Glomerular endothelial cell (primary cell): ENCODE data around the gene BCORL1. TPM values are rescaled to one million over a fixed set of nuclear protein-coding genes. Genes with fewer than 3 reads are reported as not detected.

Experiments
- DNase-seq: peaks from one replicate; pipeline ENCODE4 v3.0.0-alpha.2; 2011; ENCODE audit warnings: low read depth, low spot score; ENCODE audit errors: extremely low read depth
- total RNA-seq: library from RNA; depleted of rRNA; stranded (reverse); fragments of >200 nt; gene quantifications from 2 replicates; pipeline ENCODE4 v1.2.3, GENCODE V29; 2015

BCORL1 gene
- total RNA-seq, 1 donor from 2014 or later = 12.4 TPM

DNA sequence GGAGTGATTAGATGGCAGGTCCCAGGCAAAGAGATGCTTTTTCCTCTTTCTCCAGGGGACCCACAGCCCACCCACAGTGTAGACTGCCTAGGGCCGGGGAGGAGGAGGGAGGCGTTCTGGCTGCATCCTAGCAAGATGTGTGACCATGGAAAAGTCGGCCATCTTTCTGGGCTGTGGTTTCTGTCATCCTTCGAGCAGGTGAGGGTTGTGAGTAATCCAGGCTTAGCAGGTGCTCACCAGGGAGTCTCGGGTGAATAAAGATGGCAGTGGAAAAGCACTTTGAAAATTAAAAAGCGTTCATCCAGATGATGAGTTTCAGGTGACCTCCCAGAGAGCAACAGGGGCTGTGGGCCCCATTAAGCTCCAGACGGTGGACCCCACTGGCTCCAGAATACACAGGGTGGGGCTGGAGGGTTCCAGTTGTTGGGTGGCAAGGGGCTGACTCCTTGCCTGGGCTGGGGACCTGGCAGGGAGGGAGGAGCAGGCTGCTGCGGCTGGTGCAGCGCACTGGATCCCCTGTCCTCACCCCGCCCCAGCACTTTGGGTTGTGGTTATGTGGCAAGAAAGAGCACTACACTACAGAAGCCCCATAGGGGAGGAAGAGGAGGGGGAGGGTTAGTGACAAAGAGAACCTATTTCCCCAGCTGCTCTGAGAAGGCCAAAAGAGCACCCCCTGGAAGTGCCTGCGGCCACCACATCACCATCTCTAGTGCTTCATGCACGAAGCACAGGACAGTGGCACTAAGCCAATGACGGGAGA is 104.2 kb downstream of the BCORL1 start:
- DNase-seq = no peak

DNA sequence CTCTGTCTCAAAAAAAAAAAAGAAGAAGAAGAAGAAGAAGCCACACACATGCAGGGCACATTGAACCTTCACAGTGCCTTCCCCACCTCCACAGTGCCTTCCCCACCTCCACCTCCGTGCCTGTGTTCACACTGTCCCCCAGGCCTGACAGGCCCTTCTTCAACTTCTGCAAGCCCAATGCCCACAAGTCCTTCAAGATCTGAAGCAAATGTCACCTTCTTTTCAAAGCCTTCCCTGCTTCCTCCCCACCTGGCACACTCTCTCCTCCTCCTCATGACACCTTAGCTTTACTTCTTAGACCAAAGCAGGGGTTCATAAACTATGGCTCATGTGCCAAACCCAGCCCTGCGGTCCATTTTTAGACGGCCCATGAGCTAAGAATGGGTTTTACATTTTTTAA is 107.9 kb downstream of the BCORL1 start:
- no peak for DNase-seq

DNA sequence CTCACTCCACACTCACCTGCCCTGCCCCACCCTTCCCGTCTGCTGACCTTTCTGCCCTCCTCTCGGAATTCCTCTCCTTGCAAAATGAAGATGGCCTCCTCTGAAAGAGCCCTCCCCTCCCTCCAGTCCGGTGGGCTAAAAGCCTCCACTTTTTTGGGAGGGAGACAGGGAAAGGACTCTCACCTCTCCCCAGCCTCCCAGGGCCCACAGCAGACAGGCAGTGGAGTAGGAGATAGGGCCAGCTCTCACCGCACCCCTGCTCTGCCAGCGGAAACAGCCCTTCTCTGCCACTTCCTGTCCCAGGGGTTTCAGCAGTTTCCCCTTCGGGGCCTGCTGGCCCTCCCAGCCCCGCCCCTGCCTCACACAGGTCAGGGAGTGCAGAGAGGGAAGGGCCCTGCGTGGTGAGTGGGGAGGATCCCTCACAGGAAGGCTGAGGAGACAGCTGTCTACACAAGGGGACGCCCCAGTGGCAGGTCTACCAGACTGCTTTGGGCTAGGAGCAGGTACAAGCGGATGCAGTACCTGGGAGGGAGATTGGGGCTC is 109.6 kb downstream of the BCORL1 start:
- DNase-seq = no peak

DNA sequence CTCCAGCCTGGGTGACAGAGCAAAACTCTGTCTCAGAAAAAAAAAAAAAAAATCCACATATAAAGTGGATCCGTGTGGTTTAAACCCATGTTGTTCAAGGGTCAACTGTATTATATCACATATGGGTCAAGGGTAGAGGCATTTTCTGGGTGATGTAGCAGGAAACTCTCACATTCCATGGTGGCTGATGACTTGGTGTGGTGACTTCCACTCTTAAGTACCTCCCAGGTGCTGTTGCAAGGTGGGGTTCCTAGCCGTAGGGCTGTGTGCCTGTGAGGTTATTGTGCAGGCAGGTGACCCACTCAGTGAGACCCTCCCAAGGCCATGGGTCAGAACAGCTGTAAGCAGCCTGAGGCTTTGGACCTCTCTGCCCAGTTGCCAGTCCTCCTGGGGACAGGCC is 110.8 kb downstream of the BCORL1 start:
- DNase-seq = no peak

DNA sequence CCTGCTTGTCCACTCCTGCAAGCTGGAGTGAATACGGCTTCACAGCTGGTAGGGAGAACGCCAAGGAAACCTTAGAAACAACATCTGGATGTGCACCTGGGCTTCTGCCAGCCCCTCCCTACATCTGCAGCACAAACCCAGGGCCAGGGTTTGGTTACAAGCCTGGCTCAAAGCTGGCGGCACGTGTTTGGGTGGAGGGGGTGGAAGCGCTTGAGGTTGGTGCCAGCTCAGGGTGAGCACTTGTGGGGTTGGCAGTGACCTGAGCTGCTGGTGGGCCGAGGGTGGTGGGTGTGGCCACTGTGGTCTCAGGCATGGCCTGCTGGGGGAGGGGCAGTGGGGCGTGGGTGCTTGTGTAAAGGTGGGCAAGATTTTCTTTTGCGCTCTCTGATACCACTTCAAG is 112.3 kb downstream of the BCORL1 start:
- no peak for DNase-seq

DNA sequence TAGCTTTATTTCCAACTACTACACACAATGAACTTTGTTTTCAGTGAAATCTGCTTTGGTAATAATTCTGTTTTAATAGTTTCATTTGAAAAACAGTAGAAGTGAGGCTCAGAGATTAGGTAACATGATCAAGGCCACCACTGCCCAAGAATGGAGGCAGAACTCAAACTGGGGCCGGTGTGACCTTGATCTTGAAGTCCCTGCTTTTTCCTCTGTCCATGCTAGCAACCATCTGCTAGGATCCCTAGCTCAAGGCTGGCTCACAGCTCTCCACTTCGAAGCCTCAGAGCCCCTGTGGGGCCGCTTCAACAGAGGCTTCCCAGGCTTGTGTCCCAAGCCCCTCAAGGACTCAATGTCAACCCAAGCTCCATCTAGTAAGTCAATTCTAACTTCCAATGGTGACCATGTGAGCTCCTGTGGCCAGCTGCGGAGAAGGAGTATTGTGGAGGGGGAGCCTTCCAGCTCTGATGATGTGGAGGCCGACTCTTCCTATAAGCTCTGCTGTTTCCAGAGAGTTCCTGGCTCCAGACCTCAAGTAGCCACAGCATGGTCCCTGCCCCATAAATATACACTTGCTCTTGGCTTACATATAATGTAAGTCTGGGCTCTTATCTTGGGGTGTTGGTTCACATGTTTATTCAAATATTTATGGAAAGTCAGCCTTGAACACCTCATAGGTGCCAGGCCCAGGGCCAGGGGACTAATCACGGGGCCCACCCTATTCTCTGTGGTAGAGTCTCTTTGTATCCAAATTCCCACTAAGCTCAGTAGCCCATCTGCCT is 113.0 kb downstream of the BCORL1 start:
- no peak for DNase-seq

DNA sequence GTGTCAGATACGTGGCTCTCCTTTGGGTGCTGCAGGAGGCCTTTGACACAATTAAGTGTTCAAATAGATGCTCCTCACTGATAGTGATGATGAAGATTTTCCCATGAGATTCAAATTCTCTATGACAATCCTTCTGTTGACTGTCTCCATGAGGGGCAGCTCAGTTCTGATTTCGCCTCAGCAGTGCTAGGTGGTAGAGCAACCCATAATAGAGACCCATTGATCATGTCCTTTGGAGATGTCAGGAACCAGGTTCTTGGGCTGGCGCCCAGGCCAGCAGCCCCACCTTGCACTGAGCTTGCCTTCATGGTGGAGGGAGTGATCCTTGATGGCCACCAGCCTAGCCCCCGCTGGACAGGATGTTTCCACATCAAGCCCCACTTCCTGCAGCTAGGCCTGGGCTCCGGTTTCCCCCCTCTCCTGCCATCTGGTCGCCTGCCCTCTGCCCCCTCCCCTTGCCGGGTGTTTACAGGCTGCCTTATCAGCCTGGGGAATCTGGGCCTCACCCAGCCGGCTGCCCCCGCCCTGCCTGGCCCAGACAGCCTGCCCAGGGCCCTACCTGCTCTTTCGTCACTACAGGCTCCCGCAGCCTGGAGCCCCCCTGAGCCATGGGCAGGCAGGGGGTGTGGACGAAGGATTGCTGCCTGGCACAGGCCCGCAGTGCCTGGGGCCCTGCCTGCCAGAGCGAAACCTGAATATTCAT is 115.2 kb downstream of the BCORL1 start:
- no peak for DNase-seq

DNA sequence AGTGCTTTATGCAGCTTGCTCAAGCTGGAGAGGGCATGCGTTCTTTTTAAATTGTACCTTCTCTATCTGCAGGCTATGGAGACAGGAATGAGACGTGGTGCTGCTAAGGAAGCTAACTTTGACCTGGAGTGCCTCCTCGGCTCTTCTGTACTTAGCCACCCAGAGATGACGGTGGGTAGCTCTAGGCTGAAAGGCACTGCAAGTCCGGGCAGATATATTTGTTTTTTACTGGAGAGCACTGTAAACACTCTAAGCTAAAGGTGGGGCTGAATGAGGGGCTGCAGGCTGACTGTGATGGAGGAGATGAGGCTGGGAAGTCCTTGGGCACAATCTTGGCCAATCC is 115.7 kb downstream of the BCORL1 start:
- no peak for DNase-seq

DNA sequence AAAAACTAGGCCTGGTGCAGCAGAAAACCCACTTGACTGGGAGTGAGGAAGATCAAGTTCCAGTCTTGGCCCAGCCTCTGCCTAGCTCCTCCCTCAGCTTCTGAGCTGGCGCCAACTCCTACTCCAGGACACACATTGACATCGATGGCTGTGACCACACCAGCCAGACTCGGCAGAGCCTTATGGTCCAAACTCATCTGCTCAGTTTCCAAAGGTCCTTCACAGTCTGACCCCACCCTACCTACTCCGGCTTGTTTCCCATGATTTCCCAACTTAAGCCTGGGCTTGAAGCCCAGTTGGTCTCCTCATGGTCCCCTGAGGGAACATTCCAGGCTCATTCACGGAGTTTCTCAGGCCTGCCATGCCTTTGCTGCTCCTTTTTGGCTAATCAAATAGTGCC is 117.7 kb downstream of the BCORL1 start:
- DNase-seq = no peak

DNA sequence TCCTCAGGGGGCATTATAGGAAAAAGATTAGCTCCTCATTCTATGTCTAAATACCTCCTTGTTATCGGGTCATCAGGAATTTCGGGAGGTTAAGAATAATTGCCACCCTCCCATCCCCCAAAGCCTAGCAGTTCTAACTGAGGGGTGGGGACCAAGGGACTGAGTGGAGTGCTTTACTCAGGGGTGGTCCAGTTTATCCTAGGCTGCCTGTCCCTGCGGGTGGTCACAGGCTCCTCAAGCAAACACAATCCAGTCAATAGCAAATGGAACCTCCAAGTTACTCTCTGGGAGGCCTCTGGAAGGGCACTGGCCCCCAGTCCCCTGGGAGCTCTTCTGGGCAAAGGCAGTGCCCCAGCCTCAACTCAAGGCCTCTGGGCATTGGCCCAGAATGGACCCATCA is 121.2 kb downstream of the BCORL1 start:
- DNase-seq = no peak

DNA sequence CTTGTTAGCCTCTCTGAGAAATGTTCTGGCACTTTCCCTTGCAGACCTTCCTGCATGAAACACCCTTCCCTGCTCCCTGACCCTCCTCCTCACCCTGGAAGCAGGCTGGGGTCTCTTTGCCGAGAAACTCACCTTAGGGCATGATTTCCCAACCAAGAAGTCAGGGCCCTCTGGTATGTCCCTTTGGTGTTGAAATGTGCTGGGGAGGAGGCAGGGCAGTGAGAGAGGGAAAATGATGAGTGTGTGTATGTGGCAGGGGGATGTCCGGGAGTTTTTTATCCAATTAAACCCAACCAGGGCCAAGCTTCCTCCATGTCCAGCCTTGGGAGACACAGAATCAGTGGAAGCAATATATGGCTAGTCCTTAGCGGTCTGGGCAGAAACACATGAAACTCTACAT is 122.8 kb downstream of the BCORL1 start:
- DNase-seq = no peak

DNA sequence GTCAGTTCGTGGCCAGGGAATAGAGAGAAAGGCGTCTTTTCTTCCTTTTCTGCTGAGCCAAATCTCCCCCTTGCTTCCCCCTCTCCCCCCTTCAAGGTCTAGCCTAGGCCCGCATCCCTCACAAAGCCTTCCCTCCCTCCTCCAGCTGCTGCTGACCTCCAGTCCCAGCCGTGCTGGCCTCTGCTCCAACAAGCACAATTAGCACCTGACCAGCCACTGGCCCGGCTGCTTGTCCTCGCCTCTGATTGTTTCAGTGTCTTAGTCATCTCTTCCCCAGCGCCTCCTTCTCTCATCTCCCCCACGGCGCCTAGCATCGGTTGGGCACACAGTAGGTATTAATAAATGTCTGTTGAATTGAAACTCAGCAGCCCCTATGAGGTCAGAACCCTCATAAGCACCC is 123.6 kb downstream of the BCORL1 start:
- no peak for DNase-seq

Other genes starting within 250 kb of the BCORL1 start
- gene XPNPEP2, start 243.7 kb upstream of the BCORL1 start, total RNA-seq = not detected in 2 replicates
- not detected in 2 replicates for gene SASH3, start 202.7 kb upstream of the BCORL1 start, total RNA-seq
- 42.5 TPM in 2 replicates for gene ZDHHC9, start 138.7 kb upstream of the BCORL1 start, total RNA-seq
- 18.8 and 21.7 TPM in 2 replicates for gene UTP14A, start 76.5 kb upstream of the BCORL1 start, total RNA-seq
- gene ELF4, start 127.9 kb downstream of the BCORL1 start, total RNA-seq = 27.4 and 29.9 TPM in 2 replicates
- 16.4 and 16.9 TPM in 2 replicates for gene AIFM1, start 183.2 kb downstream of the BCORL1 start, total RNA-seq
- gene RAB33A, start 189.3 kb downstream of the BCORL1 start, total RNA-seq = 0.47 and 0.92 TPM in 2 replicates